Measurements from ENCODE around the gene RFC5. TPM values are rescaled to one million over a fixed set of nuclear protein-coding genes. Genes with fewer than 3 reads are reported as not detected.
"Not testable (repeated sequence)": the region's sequence is repeated elsewhere in the genome, so short reads cannot be mapped to it uniquely, and the experiment has no call there.

The RFC5 gene
- total RNA-seq, 6 experiments from 2014 or later, result 4.6 to 9.9 (median 8.5) TPM

GRCh38 chr12:118017926-118018325 lies 1.4 kb downstream of the RFC5 start:
- Histone ChIP-seq H3K4me3 (no peak overlapping the region), H3K4me1 (peaks cover 0 to 16% (median 4%) of the 10 kb centered on the region in 4 donors), H3K27ac (no peak overlapping the region), H3K36me3 (peaks cover 0 to 33% (median 9%) of the 10 kb centered on the region in 4 donors), H3K9me3 (no peaks in the 10 kb centered on the region), H3K27me3 (no peaks in the 10 kb centered on the region)
- intact Hi-C loops (cut with DNase I), result no loop called here
- no peak for ATAC-seq
- TF ChIP-seq POLR2A (IDR thresholded peaks at IDR 0.05) (no peak), CTCF (IDR thresholded peaks at IDR 0.05) (no peak)
- no peak for DNase-seq

GRCh38 chr12:118020036-118020435 lies 3.5 kb downstream of the RFC5 start:
- Histone ChIP-seq H3K4me3 (no peak overlapping the region), H3K27me3 (no peaks in the 10 kb centered on the region), H3K36me3 (peaks cover 0 to 38% (median 9%) of the 10 kb centered on the region in 4 donors), H3K4me1 (peaks cover 0 to 13% (median 4%) of the 10 kb centered on the region in 4 donors), H3K9me3 (no peaks in the 10 kb centered on the region), H3K27ac (no peak overlapping the region)
- intact Hi-C loops (cut with DNase I), result loop anchor here in 1 of 2 donors (10.0 kb wide), 1 partner anchor 155 kb away; no protein-coding TSS in a partner anchor
- no peak for ATAC-seq
- no peak for DNase-seq
- no peak for TF ChIP-seq POLR2A (IDR thresholded peaks at IDR 0.05)
- no peak for TF ChIP-seq CTCF (IDR thresholded peaks at IDR 0.05)
- WGBS (ENCODE audit: insufficient coverage, low coverage, low lambda C conversion rate, missing lambda C conversion rate), result 100% methylated on average over 1 of the region's 1 CpG

GRCh38 chr12:118022097-118022727 lies 5.7 kb downstream of the RFC5 start:
- H3K36me3 ChIP-seq, result peaks cover 0 to 51% (median 20%) of the 10 kb centered on the region in 4 donors
- not testable (repeated sequence) for H3K27me3 ChIP-seq, H3K4me3 ChIP-seq, H3K4me1 ChIP-seq, DNase-seq, ATAC-seq, H3K9me3 ChIP-seq, H3K27ac ChIP-seq
- WGBS (ENCODE audit: insufficient coverage, low coverage, low lambda C conversion rate, missing lambda C conversion rate), result 90% methylated on average over 6 of the region's 13 CpGs
- intact Hi-C loops (cut with DNase I), result loop anchor here in 1 of 2 donors (10.0 kb wide), 1 partner anchor 157 kb away; no protein-coding TSS in a partner anchor

- WGBS (ENCODE audit: insufficient coverage, low coverage, low lambda C conversion rate, missing lambda C conversion rate), result 100% methylated on average over 1 of the region's 3 CpGs
- ATAC-seq (no peak), DNase-seq (no peak)
- no peaks in the 10 kb centered on the region for H3K4me1 ChIP-seq
- peaks cover 0 to 53% (median 20%) of the 10 kb centered on the region in 4 donors for H3K36me3 ChIP-seq
- no peak for TF ChIP-seq POLR2A (IDR thresholded peaks at IDR 0.05)
- no peak for TF ChIP-seq CTCF (IDR thresholded peaks at IDR 0.05)
- H3K9me3 ChIP-seq, result no peaks in the 10 kb centered on the region
- no peaks in the 10 kb centered on the region for H3K27me3 ChIP-seq
- no peak overlapping the region for H3K4me3 ChIP-seq
- no peak overlapping the region for H3K27ac ChIP-seq
- intact Hi-C loops (cut with DNase I), result loop anchor here in 1 of 2 donors (10.0 kb wide), 1 partner anchor 158 kb away; no protein-coding TSS in a partner anchor
Measured at GRCh38 chr12:118022728-118023109, 6.2 kb downstream of the RFC5 start.

GRCh38 chr12:118023301-118023860 lies 6.9 kb downstream of the RFC5 start:
- Histone ChIP-seq H3K4me1 (no peaks in the 10 kb centered on the region), H3K27ac (no peak overlapping the region), H3K4me3 (no peak overlapping the region), H3K27me3 (no peaks in the 10 kb centered on the region), H3K36me3 (peaks cover 0 to 56% (median 20%) of the 10 kb centered on the region in 4 donors), H3K9me3 (no peaks in the 10 kb centered on the region)
- 92% methylated on average over 6 of the region's 9 CpGs for WGBS (ENCODE audit: insufficient coverage, low coverage, low lambda C conversion rate, missing lambda C conversion rate)
- ATAC-seq (no peak), DNase-seq (no peak)
- no peak for TF ChIP-seq CTCF (IDR thresholded peaks at IDR 0.05)
- no peak for TF ChIP-seq POLR2A (IDR thresholded peaks at IDR 0.05)
- intact Hi-C loops (cut with DNase I), result loop anchor here in 1 of 2 donors (10.0 kb wide), 1 partner anchor 159 kb away; no protein-coding TSS in a partner anchor
